Lower lobe of right lung (tissue), 2 donors: ENCODE results near the gene CTNNBL1. TPM values are rescaled to one million over a fixed set of nuclear protein-coding genes. Genes with fewer than 3 reads are reported as not detected.
"Not testable (repeated sequence)": the region's sequence is repeated elsewhere in the genome, so short reads cannot be mapped to it uniquely, and the experiment has no call there.

Experiments used
- ATAC-seq, 2 donors: fragments of 200-7000 bp; cut with Tn5 transposase; one replicate each; pipeline ENCODE4 v1.9.1; 2020 to 2022; ENCODE audit warnings: mild to moderate bottlenecking in 2 of 2, moderate library complexity in 2 of 2
- DNase-seq: peaks from one replicate; pipeline ENCODE4 v3.0.0-alpha.2; 2020
- H3K27ac ChIP-seq: fragments of 200-600 bp; one replicate; pipeline ENCODE4 v1.8.0; 2022
- H3K27me3 ChIP-seq: fragments of 200-600 bp; one replicate; pipeline ENCODE4 v1.8.0; 2022; ENCODE audit warnings: low read depth
- H3K36me3 ChIP-seq: fragments of 200-600 bp; one replicate; pipeline ENCODE4 v1.8.0; 2022; ENCODE audit warnings: mild to moderate bottlenecking
- H3K4me1 ChIP-seq: fragments of 200-600 bp; one replicate; pipeline ENCODE4 v1.8.0; 2022
- H3K4me3 ChIP-seq: fragments of 200-600 bp; one replicate; pipeline ENCODE4 v1.8.0; 2022; ENCODE audit warnings: mild to moderate bottlenecking
- H3K9me3 ChIP-seq: fragments of 200-600 bp; one replicate; pipeline ENCODE4 v1.8.0; 2022
- intact Hi-C: fragments of 100-400 bp; cut with DNase I; formaldehyde crosslinking; loops from one replicate; pipeline ENCODE4 v1.11.0; 2022
- total RNA-seq: library from RNA; stranded (reverse); fragmentation: NEBNext Ultra II Directional; extraction: Animal tissue kit (Norgen Biotek cat#: 25700); gene quantifications from one replicate; pipeline ENCODE4 v1.2.1, GENCODE V29; 2021
- TF ChIP-seq, protein P1 (sequence below): fragments of 200-600 bp; IDR thresholded peaks from one replicate; pipeline ENCODE4 v1.8.0; 2022; ENCODE audit warnings: antibody characterized with exemption, mild to moderate bottlenecking
- donor health status: DM: no; HTN: yes; CAD: no; lungs with severe emphysema.

Gene CTNNBL1
- total RNA-seq, 1 donor from 2014 or later = 52.3 TPM

DNA sequence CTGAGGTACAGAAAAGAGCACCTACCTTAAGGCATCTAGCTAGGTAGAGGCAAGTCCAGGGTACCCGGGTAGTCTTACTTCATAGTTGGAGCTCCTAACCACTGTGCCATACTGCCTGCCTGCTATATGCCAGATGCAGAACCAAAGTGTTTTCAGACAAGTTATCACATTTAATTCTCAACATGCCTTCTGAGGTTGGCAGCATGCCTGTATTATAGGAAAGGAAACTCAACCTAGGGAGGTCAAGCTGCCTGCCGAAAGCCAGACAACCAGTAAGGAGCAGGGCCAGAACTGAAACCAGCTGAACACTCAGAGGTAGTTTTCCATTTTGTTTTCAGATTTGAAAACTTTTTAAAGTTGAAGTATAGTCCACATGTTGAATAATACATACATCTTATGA is 5.4 kb downstream of the CTNNBL1 start:
- ATAC-seq (no peak), DNase-seq (no peak)
- Histone ChIP-seq H3K27me3 (no peaks in the 10 kb centered on the region), H3K4me1 (peaks cover 27% of the 10 kb centered on the region), H3K36me3 (no peaks in the 10 kb centered on the region), H3K9me3 (no peaks in the 10 kb centered on the region), H3K27ac (no peak overlapping the region), H3K4me3 (no peak overlapping the region)
- TF ChIP-seq, protein P1, sequence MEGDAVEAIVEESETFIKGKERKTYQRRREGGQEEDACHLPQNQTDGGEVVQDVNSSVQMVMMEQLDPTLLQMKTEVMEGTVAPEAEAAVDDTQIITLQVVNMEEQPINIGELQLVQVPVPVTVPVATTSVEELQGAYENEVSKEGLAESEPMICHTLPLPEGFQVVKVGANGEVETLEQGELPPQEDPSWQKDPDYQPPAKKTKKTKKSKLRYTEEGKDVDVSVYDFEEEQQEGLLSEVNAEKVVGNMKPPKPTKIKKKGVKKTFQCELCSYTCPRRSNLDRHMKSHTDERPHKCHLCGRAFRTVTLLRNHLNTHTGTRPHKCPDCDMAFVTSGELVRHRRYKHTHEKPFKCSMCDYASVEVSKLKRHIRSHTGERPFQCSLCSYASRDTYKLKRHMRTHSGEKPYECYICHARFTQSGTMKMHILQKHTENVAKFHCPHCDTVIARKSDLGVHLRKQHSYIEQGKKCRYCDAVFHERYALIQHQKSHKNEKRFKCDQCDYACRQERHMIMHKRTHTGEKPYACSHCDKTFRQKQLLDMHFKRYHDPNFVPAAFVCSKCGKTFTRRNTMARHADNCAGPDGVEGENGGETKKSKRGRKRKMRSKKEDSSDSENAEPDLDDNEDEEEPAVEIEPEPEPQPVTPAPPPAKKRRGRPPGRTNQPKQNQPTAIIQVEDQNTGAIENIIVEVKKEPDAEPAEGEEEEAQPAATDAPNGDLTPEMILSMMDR = no peak
- intact Hi-C loops = no loop called here

DNA sequence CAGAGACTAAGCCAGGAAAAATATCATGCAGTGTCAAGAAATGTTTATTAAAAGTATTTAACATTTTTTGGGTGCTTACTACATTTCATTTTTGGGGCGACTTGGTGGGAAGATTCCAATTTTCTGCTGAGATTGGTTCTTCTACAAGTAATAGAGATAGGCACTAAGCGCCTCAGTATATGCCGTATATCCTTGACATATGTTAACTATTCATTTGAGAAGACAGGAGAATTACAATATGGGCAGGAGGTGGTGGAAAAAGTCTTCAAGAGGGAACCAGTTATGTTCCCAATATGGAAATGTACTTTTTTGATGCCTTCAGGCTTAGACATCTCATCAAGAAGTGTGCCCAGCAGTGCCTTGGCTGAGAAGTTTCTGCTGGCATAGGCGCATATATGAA is 6.5 kb downstream of the CTNNBL1 start:
- Histone ChIP-seq H3K36me3 (no peaks in the 10 kb centered on the region), H3K27me3 (no peaks in the 10 kb centered on the region), H3K4me3 (no peak overlapping the region), H3K9me3 (no peaks in the 10 kb centered on the region), H3K4me1 (peaks cover 18% of the 10 kb centered on the region), H3K27ac (no peak overlapping the region)
- intact Hi-C loops = no loop called here
- DNase-seq = no peak
- ATAC-seq = no peak
- TF ChIP-seq, protein P1 = no peak

GRCh38 chr20:37701676-37702075 is 7.8 kb downstream of the CTNNBL1 start:
- H3K27me3 ChIP-seq, DNase-seq, ATAC-seq, intact Hi-C loops, H3K36me3 ChIP-seq, H3K27ac ChIP-seq, H3K9me3 ChIP-seq, H3K4me3 ChIP-seq: not testable (repeated sequence)
- peaks cover 11% of the 10 kb centered on the region for H3K4me1 ChIP-seq

DNA sequence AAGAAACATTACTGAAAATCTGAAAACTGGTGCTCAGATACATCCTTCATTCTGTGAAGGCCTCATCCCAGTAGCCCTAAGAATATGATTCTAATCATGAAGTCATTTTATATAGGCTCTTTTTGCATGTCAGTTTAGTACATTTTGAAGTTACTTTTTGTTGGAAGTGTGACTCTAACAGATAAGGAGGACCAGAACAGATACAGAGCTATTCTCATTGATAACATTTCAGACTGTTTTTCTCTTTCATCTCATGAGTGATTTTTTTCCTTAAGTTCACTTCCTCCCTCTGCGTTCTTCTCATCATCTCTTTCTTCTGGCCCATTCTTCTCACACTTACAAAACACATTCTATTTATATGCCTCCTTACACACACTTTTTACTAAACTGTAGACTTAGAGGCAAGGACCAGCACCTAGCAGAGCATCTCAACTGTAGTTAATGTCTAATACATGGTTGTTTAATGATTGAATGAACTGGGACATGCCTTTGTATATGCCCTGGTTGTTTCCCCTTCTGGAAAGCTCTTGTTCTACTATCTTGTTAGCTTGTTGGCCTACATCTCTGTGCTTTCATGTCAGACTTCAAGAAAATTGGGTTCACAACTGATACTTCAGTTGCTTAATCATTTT is 8.7 kb downstream of the CTNNBL1 start:
- ATAC-seq (no peak), DNase-seq (no peak)
- TF ChIP-seq, protein P1 = no peak
- H3K36me3 ChIP-seq = no peaks in the 10 kb centered on the region
- H3K27ac ChIP-seq = no peak overlapping the region
- no peak overlapping the region for H3K4me3 ChIP-seq
- H3K9me3 ChIP-seq = peaks cover 3% of the 10 kb centered on the region
- intact Hi-C loops = no loop called here
- peaks cover 11% of the 10 kb centered on the region for H3K4me1 ChIP-seq
- H3K27me3 ChIP-seq = no peaks in the 10 kb centered on the region

DNA sequence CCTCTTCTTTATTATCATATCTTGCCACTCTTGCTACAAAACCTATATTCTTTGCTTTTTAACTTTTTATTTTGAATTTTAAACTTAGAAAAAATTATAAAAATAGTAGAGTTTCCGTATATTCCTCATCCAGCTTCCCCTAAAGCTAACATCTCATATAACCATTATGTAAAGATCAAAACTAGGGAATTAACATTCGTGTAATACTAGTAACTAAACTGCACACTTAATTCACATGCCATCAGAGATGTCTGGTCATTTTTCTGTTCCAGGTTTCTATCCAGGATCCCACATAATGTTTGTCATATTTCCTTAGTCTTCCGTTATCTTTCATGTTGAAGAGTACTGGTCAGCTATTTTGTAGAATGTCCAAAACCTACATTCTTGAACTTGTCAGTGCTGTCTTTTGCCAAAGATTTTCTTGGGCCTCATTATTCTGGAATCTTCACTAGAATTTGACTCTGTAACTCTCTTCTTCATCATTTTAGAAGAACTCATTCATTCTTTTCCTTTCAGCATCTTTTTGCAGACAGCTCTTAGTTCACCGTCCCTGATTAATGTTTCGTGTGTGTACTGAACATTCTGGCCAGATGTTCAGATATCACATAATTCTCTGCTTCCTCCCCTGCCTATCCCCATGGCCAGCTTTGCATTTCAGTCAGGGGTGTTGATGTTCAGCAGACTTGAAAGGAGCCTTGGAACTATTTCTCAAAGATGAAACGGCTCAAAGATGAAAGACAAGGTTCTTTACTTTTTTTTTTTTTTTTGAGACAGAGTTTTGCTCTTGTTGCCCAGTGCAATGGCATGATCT is 9.4 kb downstream of the CTNNBL1 start:
- ATAC-seq (no peak), DNase-seq (no peak)
- no peak overlapping the region for H3K4me3 ChIP-seq
- H3K27me3 ChIP-seq = no peaks in the 10 kb centered on the region
- no peak overlapping the region for H3K27ac ChIP-seq
- peaks cover 11% of the 10 kb centered on the region for H3K4me1 ChIP-seq
- intact Hi-C loops = no loop called here
- H3K9me3 ChIP-seq = peaks cover 3% of the 10 kb centered on the region
- H3K36me3 ChIP-seq = no peaks in the 10 kb centered on the region
- TF ChIP-seq, protein P1 = no peak

DNA sequence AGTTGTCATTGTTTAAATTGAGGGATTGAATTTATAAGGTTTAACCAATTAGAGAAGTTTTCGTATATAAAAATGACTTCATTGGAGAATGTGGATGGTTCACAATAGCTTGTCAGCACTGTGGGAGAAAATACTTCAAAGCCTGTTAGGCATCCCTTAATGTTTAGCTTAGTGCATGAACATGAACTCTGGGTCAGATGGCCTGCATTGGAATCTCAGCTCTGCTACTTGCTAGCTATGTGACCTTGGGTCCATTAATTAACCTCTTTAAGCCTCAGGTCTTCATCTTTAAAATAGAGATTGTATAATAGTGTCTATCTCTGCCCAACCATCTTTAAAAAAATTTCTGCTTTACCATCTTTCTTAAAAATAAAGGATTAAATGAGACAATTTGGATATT is 11.1 kb downstream of the CTNNBL1 start:
- peaks cover 3% of the 10 kb centered on the region for H3K9me3 ChIP-seq
- no peak overlapping the region for H3K27ac ChIP-seq
- TF ChIP-seq, protein P1 = no peak
- DNase-seq (no peak), ATAC-seq (no peak)
- no peak overlapping the region for H3K4me3 ChIP-seq
- intact Hi-C loops = no loop called here
- no peaks in the 10 kb centered on the region for H3K36me3 ChIP-seq
- no peaks in the 10 kb centered on the region for H3K27me3 ChIP-seq
- H3K4me1 ChIP-seq = no peaks in the 10 kb centered on the region
